Mesothelial cell of epicardium (in vitro differentiated cells): ENCODE results near the gene MYO15A. TPM values are rescaled to one million over a fixed set of nuclear protein-coding genes. Genes with fewer than 3 reads are reported as not detected.

Experiments used
- DNase-seq, 2 experiments: peaks; one replicate each; pipeline ENCODE4 v3.0.0; 2021; ENCODE audit warnings: low spot score in 2 of 2; ENCODE audit not compliant: unreplicated experiment in 2 of 2
- H3K27ac Mint-ChIP-seq: 2 replicates; pipeline ENCODE4 v1.8.0; 2021; ENCODE audit warnings: mixed read lengths
- H3K27me3 Mint-ChIP-seq: 2 replicates; pipeline ENCODE4 v1.8.0; 2021; ENCODE audit warnings: low read depth, mixed read lengths
- H3K36me3 Mint-ChIP-seq: 2 replicates; pipeline ENCODE4 v1.8.0; 2021; ENCODE audit warnings: mixed read lengths
- H3K4me1 Mint-ChIP-seq: 2 replicates; pipeline ENCODE4 v1.8.0; 2021; ENCODE audit warnings: mixed read lengths
- H3K4me3 Mint-ChIP-seq: 2 replicates; pipeline ENCODE4 v1.8.0; 2021; ENCODE audit warnings: mild to moderate bottlenecking, moderate library complexity, mixed read lengths
- H3K9me3 Mint-ChIP-seq: 2 replicates; pipeline ENCODE4 v1.8.0; 2021; ENCODE audit warnings: mixed read lengths
- CTCF ChIP-seq: fragments of 200-600 bp; sonication (generic); IDR thresholded peaks from one replicate; pipeline ENCODE4 v1.5.0; 2021; ENCODE audit warnings: antibody characterized with exemption; ENCODE audit not compliant: unreplicated experiment
- total RNA-seq: library from RNA; stranded (reverse); gene quantifications from 3 replicates; pipeline ENCODE4 v1.2.1, GENCODE V29; 2021

MYO15A gene
- total RNA-seq, 1 donor from 2014 or later, result 6.3 TPM

DNA sequence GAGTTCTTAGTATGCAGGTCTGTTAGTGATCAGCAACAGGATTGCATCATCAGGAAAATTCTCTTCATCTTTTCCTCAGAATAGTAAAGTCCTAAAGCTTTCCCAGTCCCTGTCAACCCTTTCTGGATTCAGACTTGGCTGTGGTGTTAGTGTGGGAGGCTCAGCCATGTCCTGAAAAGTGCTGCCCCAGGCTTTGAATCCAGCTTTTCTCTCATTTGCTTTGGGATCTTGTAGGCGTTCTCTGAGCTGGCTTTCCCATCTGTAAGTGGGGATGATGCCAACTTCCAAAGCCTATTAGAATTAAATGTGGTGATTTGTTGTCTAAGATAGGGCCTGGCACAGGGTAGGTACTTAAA lies 78.0 kb downstream of the MYO15A start:
- no peak for DNase-seq

GRCh38 chr17:18187226-18187625 lies 78.7 kb downstream of the MYO15A start:
- TF ChIP-seq CTCF, result no peak
- Mint-ChIP-seq H3K4me3 (peak overlapping the region; percentile 95), H3K36me3 (peaks cover 17% of the 10 kb centered on the region), H3K27me3 (no peaks in the 10 kb centered on the region), H3K9me3 (no peaks in the 10 kb centered on the region), H3K4me1 (peaks cover 60% of the 10 kb centered on the region), H3K27ac (peak overlapping the region; percentile 45)
- DNase-seq, result no peak

More for the DNA sequence above, 78.0 kb downstream of the MYO15A start:
- Mint-ChIP-seq H3K36me3 (peaks cover 17% of the 10 kb centered on the region), H3K27me3 (no peaks in the 10 kb centered on the region), H3K4me3 (peak overlapping the region; percentile 95), H3K9me3 (no peaks in the 10 kb centered on the region), H3K4me1 (peaks cover 64% of the 10 kb centered on the region), H3K27ac (peak overlapping the region; percentile 45)
- TF ChIP-seq CTCF, result no peak

DNA sequence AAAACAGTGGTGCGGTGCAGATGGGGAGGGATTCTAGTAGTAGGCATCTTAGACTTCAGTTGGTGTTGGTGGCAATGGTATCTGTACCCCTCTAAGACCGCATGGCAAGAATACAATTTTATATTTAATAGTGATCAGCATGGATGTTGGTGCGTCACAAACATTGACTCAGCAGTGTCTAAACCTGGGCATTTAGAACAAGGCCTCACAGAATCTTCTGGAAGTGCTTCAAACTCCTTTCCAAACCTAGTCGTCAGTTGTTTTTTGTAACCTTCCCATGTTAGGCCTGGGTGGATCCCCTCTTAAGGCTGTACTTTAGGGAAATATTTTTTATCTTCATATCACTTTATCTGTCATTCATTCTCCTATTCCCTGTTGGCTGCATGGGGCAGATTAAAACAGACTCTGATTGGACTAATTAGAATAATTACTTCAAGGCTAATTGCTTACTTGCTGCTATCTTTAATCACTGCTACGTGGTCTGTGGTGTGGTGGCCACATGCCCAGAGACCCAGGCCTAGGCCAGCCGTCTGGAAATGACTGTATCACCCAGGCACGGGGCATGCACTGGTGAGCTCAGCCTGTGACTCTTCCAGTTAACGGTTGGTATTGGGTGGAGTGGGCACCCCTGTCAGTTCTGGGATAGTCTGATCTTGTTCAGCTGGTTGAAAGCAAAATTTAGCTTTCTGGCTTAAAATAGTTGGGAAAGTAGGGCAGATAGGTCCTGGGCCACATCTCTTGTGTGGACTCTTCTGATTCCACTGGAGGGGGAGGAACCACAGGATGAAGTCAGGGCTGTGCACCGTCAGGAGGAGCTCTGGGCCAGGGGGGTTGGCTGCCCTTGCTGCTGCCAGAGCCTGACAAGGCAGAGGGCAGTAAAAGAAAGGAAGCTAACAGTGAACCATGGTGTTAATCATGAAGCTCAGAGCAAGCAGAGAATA lies 79.5 kb downstream of the MYO15A start:
- H3K36me3 Mint-ChIP-seq, result peaks cover 17% of the 10 kb centered on the region
- no peaks in the 10 kb centered on the region for H3K9me3 Mint-ChIP-seq
- H3K4me3 Mint-ChIP-seq, result peak overlapping the region; percentile 95
- peaks cover 57% of the 10 kb centered on the region for H3K4me1 Mint-ChIP-seq
- peak overlapping the region; percentile 3 for H3K27ac Mint-ChIP-seq
- no peak for TF ChIP-seq CTCF
- no peaks in the 10 kb centered on the region for H3K27me3 Mint-ChIP-seq
- no peak for DNase-seq

GRCh38 chr17:18190628-18191235 lies 82.2 kb downstream of the MYO15A start:
- Mint-ChIP-seq H3K27me3 (no peaks in the 10 kb centered on the region), H3K9me3 (no peaks in the 10 kb centered on the region), H3K36me3 (peaks cover 30% of the 10 kb centered on the region), H3K4me3 (no peak overlapping the region), H3K27ac (peak overlapping the region; percentile 71), H3K4me1 (peaks cover 47% of the 10 kb centered on the region)
- DNase-seq, result no peak
- TF ChIP-seq CTCF, result no peak

DNA sequence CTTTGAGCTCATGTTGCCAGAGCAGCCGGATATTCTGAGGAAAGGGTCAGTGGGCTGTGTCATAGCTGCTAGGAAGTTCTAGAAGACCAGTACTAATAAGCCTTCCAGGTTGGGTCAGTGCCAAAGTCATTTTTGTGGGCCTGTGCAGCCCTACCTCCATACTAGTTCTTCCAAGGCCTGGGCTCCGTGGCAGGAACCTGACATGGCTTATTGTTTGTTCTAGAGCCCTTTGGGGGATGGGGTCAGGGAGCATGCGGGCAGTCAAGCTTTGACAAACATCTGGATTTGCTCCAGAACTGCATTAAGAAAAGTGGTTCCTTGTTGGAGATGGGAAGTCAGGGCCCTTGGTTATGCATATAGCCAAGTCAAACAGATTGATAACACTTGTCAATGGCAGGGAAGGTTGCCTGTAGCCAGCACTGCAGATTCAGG lies 82.7 kb downstream of the MYO15A start:
- Mint-ChIP-seq H3K27me3 (no peaks in the 10 kb centered on the region), H3K9me3 (no peaks in the 10 kb centered on the region), H3K36me3 (peaks cover 33% of the 10 kb centered on the region), H3K4me3 (no peak overlapping the region), H3K27ac (peak overlapping the region; percentile 53), H3K4me1 (peaks cover 42% of the 10 kb centered on the region)
- no peak for TF ChIP-seq CTCF
- no peak for DNase-seq
